ENCODE measurements around the gene METAP2.
"Not testable (repeated sequence)": the region's sequence is repeated elsewhere in the genome, so short reads cannot be mapped to it uniquely, and the experiment has no call there.

The METAP2 gene

GRCh38 chr12:95462081-95462480, 11.9 kb upstream of the METAP2 start:
- no peak for DNase-seq (ENCODE audit: low read depth in 2 of 2, low spot score in 1 of 2)

- DNase-seq (ENCODE audit: low read depth in 2 of 2, low spot score in 1 of 2), result no peak
These were observed 11.4 kb upstream of the METAP2 start for GRCh38 chr12:95462551-95462950.

GRCh38 chr12:95463050-95463449, 10.9 kb upstream of the METAP2 start:
- DNase-seq (ENCODE audit: low read depth in 2 of 2, low spot score in 1 of 2), result no peak

GRCh38 chr12:95463776-95464175, 10.2 kb upstream of the METAP2 start:
- not testable (repeated sequence) for DNase-seq (ENCODE audit: low read depth in 2 of 2, low spot score in 1 of 2)

- DNase-seq (ENCODE audit: low read depth in 2 of 2, low spot score in 1 of 2), result no peak
These were observed 8.7 kb upstream of the METAP2 start for GRCh38 chr12:95465275-95465674.

GRCh38 chr12:95470300-95470699, 3.7 kb upstream of the METAP2 start:
- DNase-seq (ENCODE audit: low read depth in 2 of 2, low spot score in 1 of 2), result no peak

DNA sequence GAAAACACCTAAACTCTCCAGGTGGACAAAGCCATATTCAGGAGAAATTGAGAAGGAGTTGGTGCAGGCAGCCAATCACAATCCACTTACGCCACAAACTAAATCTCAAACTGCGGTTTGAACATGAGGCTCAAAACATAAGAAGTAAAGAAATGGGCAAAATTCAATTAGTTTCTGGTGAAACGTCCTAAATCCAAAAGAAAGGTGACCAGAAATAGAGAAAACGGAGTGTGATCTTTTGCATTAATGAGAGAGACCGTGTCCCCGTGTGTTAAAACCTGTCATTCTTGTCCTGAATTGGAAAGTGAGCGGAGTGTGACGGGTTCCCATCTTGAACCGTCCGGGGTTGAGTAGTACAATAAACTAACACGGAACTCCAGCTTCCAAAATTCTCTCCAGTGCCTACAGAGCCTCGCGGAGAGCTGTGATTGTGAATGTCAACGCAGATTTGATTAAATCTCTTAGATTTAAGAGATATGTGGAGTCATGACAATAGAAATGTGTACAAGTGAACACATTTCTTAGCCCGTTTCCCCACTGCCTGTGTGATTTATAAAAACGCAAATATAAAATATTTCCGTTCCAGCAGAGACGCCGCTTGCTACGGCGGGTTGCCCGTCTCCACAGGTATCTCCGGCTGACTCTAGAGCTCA, 595 bp upstream of the METAP2 start:
- DNase-seq (ENCODE audit: low read depth in 2 of 2, low spot score in 1 of 2), result peak in 1 of 2 donors; percentile 11

GRCh38 chr12:95474660-95474958, 657 bp downstream of the METAP2 start:
- no peak for DNase-seq (ENCODE audit: low read depth in 2 of 2, low spot score in 1 of 2)

- DNase-seq (ENCODE audit: low read depth in 2 of 2, low spot score in 1 of 2), result no peak
These were observed 6.3 kb downstream of the METAP2 start for GRCh38 chr12:95480230-95480629.

- DNase-seq (ENCODE audit: low read depth in 2 of 2, low spot score in 1 of 2), result no peak
These were observed 7.1 kb downstream of the METAP2 start for GRCh38 chr12:95481072-95481471.

DNA sequence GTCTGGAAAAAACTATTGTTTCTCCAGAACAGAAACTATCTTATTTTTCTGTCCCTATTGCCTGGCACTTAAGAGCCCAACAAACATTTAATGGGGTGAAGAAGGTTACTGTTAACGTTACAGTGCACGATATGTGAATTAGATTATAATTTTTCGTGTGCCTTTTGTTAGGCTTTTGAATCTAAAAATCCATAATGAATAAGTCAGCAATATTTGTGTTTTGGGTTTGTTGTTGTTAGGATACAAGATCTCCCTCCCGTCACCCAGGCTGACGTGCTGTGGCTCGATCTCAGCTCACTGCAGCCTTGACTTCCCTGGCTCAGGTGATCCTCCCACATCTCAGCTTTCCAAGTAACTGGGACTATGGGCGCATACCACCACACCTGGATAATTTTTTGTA, 7.9 kb downstream of the METAP2 start:
- no peak for DNase-seq (ENCODE audit: low read depth in 2 of 2, low spot score in 1 of 2)

DNA sequence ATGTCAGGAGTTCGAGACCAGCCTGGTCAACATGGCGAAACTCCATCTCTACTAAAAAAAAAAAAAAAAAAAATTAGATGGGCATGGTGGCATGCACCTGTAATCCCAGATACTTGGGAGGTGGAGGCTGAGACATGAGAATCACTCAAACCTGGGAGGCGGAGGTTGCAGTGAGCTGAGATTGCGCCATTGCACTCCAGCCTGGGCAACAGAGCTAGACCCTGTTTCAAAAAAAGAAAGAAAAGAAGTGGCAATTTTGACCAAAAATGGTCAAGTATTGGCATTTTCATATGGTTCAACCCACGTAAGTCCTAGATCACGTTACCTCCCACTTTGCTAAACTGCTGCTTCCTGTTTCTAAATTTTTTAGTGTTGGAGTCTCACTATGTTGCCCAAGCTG, 8.6 kb downstream of the METAP2 start:
- DNase-seq (ENCODE audit: low read depth in 2 of 2, low spot score in 1 of 2), result not testable (repeated sequence)

DNA sequence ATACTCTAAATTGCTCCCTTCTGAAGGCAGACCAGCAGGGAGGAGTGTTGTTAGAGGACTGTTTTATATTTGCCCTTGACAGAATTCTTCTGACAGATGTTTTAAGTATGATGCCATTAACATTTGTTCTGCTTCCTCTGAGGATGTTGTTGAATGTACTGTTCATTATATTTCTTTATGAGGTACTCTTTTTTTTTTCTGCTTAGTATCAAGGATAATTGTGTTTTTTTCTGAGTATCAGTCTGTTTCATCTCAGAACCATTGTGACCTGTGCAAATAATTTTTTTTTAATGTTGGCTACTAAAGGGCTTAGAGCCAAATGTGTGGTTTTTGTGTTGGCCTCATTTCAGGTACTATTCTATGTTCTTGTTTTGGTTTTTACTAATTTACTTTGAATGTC, 10.6 kb downstream of the METAP2 start:
- no peak for DNase-seq (ENCODE audit: low read depth in 2 of 2, low spot score in 1 of 2)

DNA sequence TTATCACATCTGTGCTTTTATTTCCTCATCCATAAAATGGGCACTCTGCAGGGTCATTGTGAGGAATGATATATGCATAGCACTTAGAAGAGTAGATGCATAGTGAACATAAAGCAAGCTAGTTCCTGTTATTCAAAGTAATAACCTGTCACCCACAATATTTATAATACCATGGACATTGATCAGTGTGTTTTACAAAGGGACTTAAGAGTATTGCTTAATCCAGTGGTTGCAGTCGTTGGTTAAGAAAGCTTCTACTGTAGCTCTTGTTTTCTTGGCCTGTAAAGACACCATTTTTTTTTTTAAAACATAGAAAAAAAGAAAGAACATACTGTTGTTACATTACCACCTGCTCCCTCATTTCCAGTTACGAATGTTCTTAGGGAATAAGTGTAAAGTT, 13.1 kb downstream of the METAP2 start:
- no peak for DNase-seq (ENCODE audit: low read depth in 2 of 2, low spot score in 1 of 2)

DNA sequence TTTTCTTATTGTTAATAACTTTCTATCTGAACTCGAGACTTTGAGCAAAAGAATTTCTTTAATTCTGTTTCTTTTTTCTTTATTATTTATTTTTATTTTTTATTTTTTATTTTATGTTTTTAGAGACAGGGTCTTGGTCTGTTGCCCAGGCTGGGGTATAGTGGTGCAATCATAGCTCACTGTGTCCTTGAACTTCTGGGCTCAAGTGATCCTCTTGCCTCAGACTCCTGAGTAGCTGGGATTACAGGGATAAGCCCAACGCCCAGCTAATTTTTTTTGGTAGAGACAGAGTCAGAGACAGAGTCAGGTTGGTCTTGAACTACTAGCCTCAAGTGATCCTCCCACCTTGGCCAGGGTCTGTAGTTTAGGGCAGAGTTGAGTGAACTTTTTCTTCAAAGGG, 18.5 kb downstream of the METAP2 start:
- no peak for DNase-seq (ENCODE audit: low read depth in 2 of 2, low spot score in 1 of 2)

- DNase-seq (ENCODE audit: low read depth in 2 of 2, low spot score in 1 of 2), result no peak
These were observed 20.9 kb downstream of the METAP2 start for GRCh38 chr12:95494888-95495287.

GRCh38 chr12:95495433-95495832, 21.5 kb downstream of the METAP2 start:
- no peak for DNase-seq (ENCODE audit: low read depth in 2 of 2, low spot score in 1 of 2)

GRCh38 chr12:95497031-95497430, 23.1 kb downstream of the METAP2 start:
- DNase-seq (ENCODE audit: low read depth in 2 of 2, low spot score in 1 of 2), result no peak

DNA sequence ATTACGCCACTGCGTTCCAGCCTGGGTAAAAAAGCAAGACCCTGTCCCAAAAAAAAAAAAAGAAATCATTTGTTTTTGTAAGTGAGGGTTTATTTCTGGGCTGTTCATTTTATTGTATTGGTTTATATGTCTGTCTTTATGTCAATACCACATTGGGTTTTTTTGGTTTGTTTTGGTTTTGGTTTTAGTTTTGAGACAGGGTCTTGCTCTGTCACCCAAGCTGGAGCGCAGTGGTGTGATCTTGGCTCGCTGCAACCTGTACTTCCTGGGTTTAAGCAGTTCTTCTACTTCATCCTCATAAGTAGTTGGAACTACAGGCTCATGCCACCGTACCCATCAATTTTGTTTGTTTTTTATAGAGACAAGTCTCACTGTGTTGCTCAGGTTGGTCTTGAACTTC, 25.0 kb downstream of the METAP2 start:
- no peak for DNase-seq (ENCODE audit: low read depth in 2 of 2, low spot score in 1 of 2)

- DNase-seq (ENCODE audit: low read depth in 2 of 2, low spot score in 1 of 2), result no peak
These were observed 25.8 kb downstream of the METAP2 start for GRCh38 chr12:95499772-95500171.

DNA sequence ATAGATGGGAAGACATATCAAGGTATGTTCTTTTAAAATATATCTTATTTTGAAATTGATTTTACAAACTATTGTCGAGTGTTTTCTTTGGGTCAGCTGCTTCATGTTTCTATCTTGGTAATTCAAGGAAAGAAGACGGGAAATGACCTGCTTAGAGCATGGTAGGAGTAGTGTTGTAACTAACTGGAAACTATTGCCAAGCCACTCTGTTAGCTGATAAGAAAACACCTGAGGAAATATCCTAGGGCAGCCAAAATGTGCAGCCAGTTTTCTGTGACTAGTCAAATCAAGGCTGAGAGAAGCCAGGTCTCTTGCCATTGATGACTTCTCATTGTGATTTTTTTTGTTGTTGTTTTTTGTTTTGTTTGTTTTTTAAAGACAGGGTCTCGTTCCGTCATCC, 30.2 kb downstream of the METAP2 start:
- DNase-seq (ENCODE audit: low read depth in 2 of 2, low spot score in 1 of 2), result no peak

DNA sequence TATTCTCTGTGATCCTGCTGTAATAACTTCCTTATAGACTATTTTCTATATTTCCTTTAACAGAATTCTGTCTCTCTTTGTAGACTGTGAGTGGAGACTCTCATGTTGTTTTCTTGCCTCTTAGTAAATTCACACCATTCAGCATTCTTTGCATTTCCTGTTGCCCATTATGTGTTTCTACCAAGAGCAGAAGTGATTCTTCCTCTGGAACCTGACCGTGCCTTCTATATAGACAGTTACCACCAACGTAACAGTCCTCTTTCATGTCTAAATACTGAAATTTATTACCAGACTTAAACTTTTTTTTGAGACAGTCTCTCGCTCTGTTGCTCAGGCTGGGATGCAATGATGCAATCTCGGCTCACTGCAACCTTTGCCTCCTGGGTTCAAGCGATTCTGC, 31.1 kb downstream of the METAP2 start:
- no peak for DNase-seq (ENCODE audit: low read depth in 2 of 2, low spot score in 1 of 2)

DNA sequence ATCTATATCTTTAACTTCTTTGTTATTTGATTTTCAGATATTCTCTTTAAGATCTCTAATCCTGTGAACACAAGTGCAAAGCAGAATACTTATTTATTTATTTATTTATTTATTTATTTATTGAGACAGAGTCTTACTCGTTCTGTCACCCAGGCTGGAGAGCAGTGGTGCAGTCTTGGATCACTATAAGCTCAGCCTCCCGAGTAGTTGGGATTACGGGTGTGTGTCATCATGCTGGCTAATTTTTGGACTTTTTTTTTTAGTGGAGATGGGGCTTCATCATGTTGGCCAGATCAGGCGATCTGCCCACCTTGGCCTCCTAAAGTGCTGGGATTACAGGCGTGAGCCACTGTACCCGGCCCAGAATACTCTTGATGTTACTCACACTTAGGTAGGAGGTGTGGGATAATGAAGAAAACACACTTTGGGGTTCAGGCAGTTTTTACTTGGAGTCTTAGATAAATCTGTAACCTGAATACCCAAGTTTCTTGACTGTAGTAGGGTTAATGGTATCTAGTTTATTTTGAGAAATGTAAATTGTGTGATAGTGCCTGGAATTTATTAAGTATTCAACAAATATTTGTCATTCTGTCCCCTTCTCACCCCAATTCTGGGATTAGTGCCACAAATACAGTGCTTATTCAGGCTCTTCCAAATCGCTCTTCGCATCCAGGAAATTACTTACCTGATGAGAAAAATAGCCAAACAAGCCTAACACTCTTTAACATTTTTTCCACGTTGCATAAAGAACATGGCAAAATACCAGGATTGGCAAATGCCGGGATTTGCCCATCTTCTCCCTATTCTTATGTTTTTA, 33.0 kb downstream of the METAP2 start:
- no peak for DNase-seq (ENCODE audit: low read depth in 2 of 2, low spot score in 1 of 2)

Data from stimulated activated CD8-positive, alpha-beta memory T cell treated with anti-CD3 and anti-CD28 coated beads, Interleukin-4, amount 100 ng/mL, for 4 hours (primary cell).